Stimulated activated CD8-positive, alpha-beta memory T cell treated with anti-CD3 and anti-CD28 coated beads, Interleukin-7, amount 100 ng/mL, for 24 hours (primary cell): ENCODE measurements around the gene SLC22A2.

Experiments
- DNase-seq: peaks from one replicate; pipeline ENCODE4 v3.0.0-alpha.2; 2020; ENCODE audit warnings: low read depth

Gene SLC22A2

GRCh38 chr6:160207618-160208017, 51.0 kb downstream of the SLC22A2 start:
- no peak for DNase-seq

- DNase-seq, result no peak
These were observed 53.9 kb downstream of the SLC22A2 start for GRCh38 chr6:160204710-160205109.

GRCh38 chr6:160203953-160204352, 54.7 kb downstream of the SLC22A2 start:
- DNase-seq, result no peak

GRCh38 chr6:160203522-160203921, 55.1 kb downstream of the SLC22A2 start:
- DNase-seq, result no peak

- no peak for DNase-seq
These were observed 55.5 kb downstream of the SLC22A2 start for GRCh38 chr6:160203076-160203475.

- no peak for DNase-seq
These were observed 56.2 kb downstream of the SLC22A2 start for GRCh38 chr6:160202411-160202810.

GRCh38 chr6:160201061-160201460, 57.6 kb downstream of the SLC22A2 start:
- no peak for DNase-seq

GRCh38 chr6:160198606-160199211, 59.9 kb downstream of the SLC22A2 start:
- DNase-seq, result no peak

GRCh38 chr6:160197662-160198061, 61.0 kb downstream of the SLC22A2 start:
- no peak for DNase-seq

GRCh38 chr6:160194808-160195207, 63.8 kb downstream of the SLC22A2 start:
- DNase-seq, result no peak

- no peak for DNase-seq
These were observed 65.8 kb downstream of the SLC22A2 start for GRCh38 chr6:160192840-160193239.

- DNase-seq, result no peak
These were observed 67.6 kb downstream of the SLC22A2 start for GRCh38 chr6:160190973-160191372.

- DNase-seq, result no peak
These were observed 68.5 kb downstream of the SLC22A2 start for GRCh38 chr6:160190081-160190480.

GRCh38 chr6:160188773-160189172, 69.8 kb downstream of the SLC22A2 start:
- DNase-seq, result no peak

GRCh38 chr6:160180706-160181105, 77.9 kb downstream of the SLC22A2 start:
- DNase-seq, result no peak

GRCh38 chr6:160178271-160178670, 80.3 kb downstream of the SLC22A2 start:
- DNase-seq, result no peak

- no peak for DNase-seq
These were observed 81.4 kb downstream of the SLC22A2 start for GRCh38 chr6:160177220-160177619.

GRCh38 chr6:160174681-160175080, 83.9 kb downstream of the SLC22A2 start:
- no peak for DNase-seq

- DNase-seq, result no peak
These were observed 84.7 kb downstream of the SLC22A2 start for GRCh38 chr6:160173806-160174527.

- no peak for DNase-seq
These were observed 85.9 kb downstream of the SLC22A2 start for GRCh38 chr6:160172704-160173103.

- no peak for DNase-seq
These were observed 88.5 kb downstream of the SLC22A2 start for GRCh38 chr6:160170018-160170680.

GRCh38 chr6:160167604-160168399, 90.8 kb downstream of the SLC22A2 start:
- no peak for DNase-seq
